T-helper 1 cell treated with Interleukin-12 subunit alpha and Interleukin-12 subunit beta and Interleukin-4 antibody, amounts not matched to agents 30 μg/mL and 1 μg/mL, for 36 hours (primary cell): ENCODE measurements around the gene LSM5.
"Not testable (repeated sequence)": the region's sequence is repeated elsewhere in the genome, so short reads cannot be mapped to it uniquely, and the experiment has no call there.

Experiments used
- H3K27ac Mint-ChIP-seq: one replicate; pipeline ENCODE4 v1.8.0; 2021; ENCODE audit warnings: mild to moderate bottlenecking, mixed read lengths
- H3K27me3 Mint-ChIP-seq: one replicate; pipeline ENCODE4 v1.8.0; 2021; ENCODE audit warnings: low read depth, mixed read lengths
- H3K36me3 Mint-ChIP-seq: one replicate; pipeline ENCODE4 v1.8.0; 2021; ENCODE audit warnings: low read depth, mixed read lengths
- H3K4me1 Mint-ChIP-seq: one replicate; pipeline ENCODE4 v1.8.0; 2021; ENCODE audit warnings: low read depth, mixed read lengths
- H3K4me3 Mint-ChIP-seq: one replicate; pipeline ENCODE4 v1.8.0; 2021; ENCODE audit warnings: mild to moderate bottlenecking, moderate library complexity, mixed read lengths
- H3K9me3 Mint-ChIP-seq: one replicate; pipeline ENCODE4 v1.8.0; 2021; ENCODE audit warnings: mixed read lengths

LSM5 gene

GRCh38 chr7:32518534-32519140 is 28.5 kb upstream of the LSM5 start:
- Mint-ChIP-seq H3K9me3 (peaks cover 37% of the 10 kb centered on the region), H3K27me3 (no peaks in the 10 kb centered on the region), H3K4me1 (peaks cover 10% of the 10 kb centered on the region), H3K27ac (no peak overlapping the region), H3K36me3 (peaks cover 47% of the 10 kb centered on the region), H3K4me3 (no peak overlapping the region)

- Mint-ChIP-seq H3K9me3 (peaks cover 30% of the 10 kb centered on the region), H3K4me3 (no peak overlapping the region), H3K27me3 (no peaks in the 10 kb centered on the region), H3K36me3 (peaks cover 37% of the 10 kb centered on the region), H3K27ac (no peak overlapping the region), H3K4me1 (peaks cover 13% of the 10 kb centered on the region)
Observed at GRCh38 chr7:32516551-32517100, 26.4 kb upstream of the LSM5 start.

- H3K36me3 Mint-ChIP-seq: peaks cover 34% of the 10 kb centered on the region
- peak overlapping the region; percentile 11 for H3K27ac Mint-ChIP-seq
- H3K4me3 Mint-ChIP-seq: peak overlapping the region; percentile 18
- no peaks in the 10 kb centered on the region for H3K27me3 Mint-ChIP-seq
- H3K4me1 Mint-ChIP-seq: peaks cover 17% of the 10 kb centered on the region
- H3K9me3 Mint-ChIP-seq: peaks cover 24% of the 10 kb centered on the region
Observed at GRCh38 chr7:32515890-32516550, 25.8 kb upstream of the LSM5 start.

- Mint-ChIP-seq H3K4me1 (peaks cover 19% of the 10 kb centered on the region), H3K27ac (no peak overlapping the region)
Observed at GRCh38 chr7:32513210-32513609, 23.0 kb upstream of the LSM5 start.

GRCh38 chr7:32511791-32512190 is 21.6 kb upstream of the LSM5 start:
- Mint-ChIP-seq H3K4me1 (peaks cover 19% of the 10 kb centered on the region), H3K9me3 (peaks cover 1% of the 10 kb centered on the region), H3K36me3 (peaks cover 18% of the 10 kb centered on the region), H3K4me3 (no peak overlapping the region), H3K27me3 (no peaks in the 10 kb centered on the region), H3K27ac (no peak overlapping the region)

More at GRCh38 chr7:32513210-32513609, 23.0 kb upstream of the LSM5 start:
- peaks cover 21% of the 10 kb centered on the region for H3K36me3 Mint-ChIP-seq
- H3K9me3 Mint-ChIP-seq: peaks cover 9% of the 10 kb centered on the region
- H3K27me3 Mint-ChIP-seq: no peaks in the 10 kb centered on the region
- H3K4me3 Mint-ChIP-seq: no peak overlapping the region

- Mint-ChIP-seq H3K36me3 (peaks cover 17% of the 10 kb centered on the region), H3K9me3 (no peaks in the 10 kb centered on the region), H3K4me3 (no peak overlapping the region), H3K4me1 (peaks cover 18% of the 10 kb centered on the region), H3K27ac (no peak overlapping the region), H3K27me3 (no peaks in the 10 kb centered on the region)
Observed at GRCh38 chr7:32507414-32507813, 17.2 kb upstream of the LSM5 start.

GRCh38 chr7:32506266-32507054 is 16.3 kb upstream of the LSM5 start:
- H3K27ac Mint-ChIP-seq: no peak overlapping the region
- no peak overlapping the region for H3K4me3 Mint-ChIP-seq
- peaks cover 20% of the 10 kb centered on the region for H3K4me1 Mint-ChIP-seq

GRCh38 chr7:32502728-32503127 is 12.5 kb upstream of the LSM5 start:
- no peaks in the 10 kb centered on the region for H3K9me3 Mint-ChIP-seq
- peaks cover 22% of the 10 kb centered on the region for H3K36me3 Mint-ChIP-seq
- no peak overlapping the region for H3K4me3 Mint-ChIP-seq
- peak overlapping the region; percentile 68 for H3K27ac Mint-ChIP-seq
- H3K4me1 Mint-ChIP-seq: peaks cover 29% of the 10 kb centered on the region
- no peaks in the 10 kb centered on the region for H3K27me3 Mint-ChIP-seq

More at GRCh38 chr7:32506266-32507054, 16.3 kb upstream of the LSM5 start:
- peaks cover 16% of the 10 kb centered on the region for H3K36me3 Mint-ChIP-seq
- H3K27me3 Mint-ChIP-seq: no peaks in the 10 kb centered on the region
- no peaks in the 10 kb centered on the region for H3K9me3 Mint-ChIP-seq

GRCh38 chr7:32501522-32501921 is 11.3 kb upstream of the LSM5 start:
- Mint-ChIP-seq H3K4me1 (peaks cover 30% of the 10 kb centered on the region), H3K4me3 (no peak overlapping the region), H3K27me3 (no peaks in the 10 kb centered on the region), H3K9me3 (no peaks in the 10 kb centered on the region), H3K36me3 (peaks cover 19% of the 10 kb centered on the region), H3K27ac (no peak overlapping the region)

GRCh38 chr7:32500922-32501341 is 10.8 kb upstream of the LSM5 start:
- H3K27ac Mint-ChIP-seq: no peak overlapping the region

GRCh38 chr7:32500216-32500615 is 10.0 kb upstream of the LSM5 start:
- H3K4me1 Mint-ChIP-seq: peaks cover 30% of the 10 kb centered on the region
- H3K4me3 Mint-ChIP-seq, H3K27me3 Mint-ChIP-seq, H3K9me3 Mint-ChIP-seq, H3K27ac Mint-ChIP-seq: not testable (repeated sequence)
- H3K36me3 Mint-ChIP-seq: peaks cover 15% of the 10 kb centered on the region

More at GRCh38 chr7:32500922-32501341, 10.8 kb upstream of the LSM5 start:
- no peaks in the 10 kb centered on the region for H3K9me3 Mint-ChIP-seq
- no peaks in the 10 kb centered on the region for H3K27me3 Mint-ChIP-seq
- H3K4me3 Mint-ChIP-seq: no peak overlapping the region
- H3K36me3 Mint-ChIP-seq: peaks cover 15% of the 10 kb centered on the region
- H3K4me1 Mint-ChIP-seq: peaks cover 30% of the 10 kb centered on the region

GRCh38 chr7:32499755-32500154 is 9.6 kb upstream of the LSM5 start:
- not testable (repeated sequence) for H3K4me3 Mint-ChIP-seq

GRCh38 chr7:32496052-32496813 is 6.1 kb upstream of the LSM5 start:
- Mint-ChIP-seq H3K27ac (peak overlapping the region; percentile 93), H3K4me1 (peaks cover 26% of the 10 kb centered on the region), H3K4me3 (peak overlapping the region; percentile 95), H3K27me3 (no peaks in the 10 kb centered on the region), H3K9me3 (no peaks in the 10 kb centered on the region), H3K36me3 (peaks cover 10% of the 10 kb centered on the region)

More at GRCh38 chr7:32499755-32500154, 9.6 kb upstream of the LSM5 start:
- H3K9me3 Mint-ChIP-seq, H3K27ac Mint-ChIP-seq, H3K27me3 Mint-ChIP-seq: not testable (repeated sequence)
- Mint-ChIP-seq H3K36me3 (peaks cover 15% of the 10 kb centered on the region), H3K4me1 (peaks cover 32% of the 10 kb centered on the region)
